ENCODE data around the gene SLC8B1. TPM values are rescaled to one million over a fixed set of nuclear protein-coding genes. Genes with fewer than 3 reads are reported as not detected.

SLC8B1 gene
- polyA plus RNA-seq, 3 donors, result 21.6 to 46.0 (median 32.4) TPM

- Histone ChIP-seq H3K9ac (ENCODE audit: insufficient read depth, low read length, poor library complexity, severe bottlenecking) (no peak overlapping the region), H3K27me3 (ENCODE audit: control insufficient read depth in 2 of 2, insufficient read depth in 2 of 2, low read length in 2 of 2) (no peaks in the 10 kb centered on the region), H3K79me2 (ENCODE audit: insufficient read depth, low read length) (peaks cover 6% of the 10 kb centered on the region), H3K36me3 (replicated peaks in 1 of 2; ENCODE audit: control insufficient read depth in 1 of 2, insufficient read depth in 2 of 2, low read length in 2 of 2) (peaks cover 65 to 88% of the 10 kb centered on the region in 2 donors), H3K4me1 (ENCODE audit: control insufficient read depth in 1 of 2, insufficient read depth in 2 of 2, low read length in 2 of 2) (peaks cover 18 to 21% of the 10 kb centered on the region in 2 donors), H3K9me3 (replicated peaks in 1 of 2; ENCODE audit: control insufficient read depth in 1 of 2, insufficient read depth in 1 of 2, low read length in 2 of 2) (no peaks in the 10 kb centered on the region), H3K27ac (ENCODE audit: low read depth in 1 of 2, low read length in 2 of 2) (peak overlapping the region in 1 of 2 donors; percentile 11), H3K4me2 (replicated peaks; ENCODE audit: extremely low read depth, low read length, poor library complexity, severe bottlenecking) (no peak overlapping the region), H4K20me1 (ENCODE audit: insufficient read depth, low read length) (no peaks in the 10 kb centered on the region), H3K4me3 (replicated peaks in 1 of 3; ENCODE audit: low read depth in 2 of 3, low read length in 3 of 3) (no peak overlapping the region), H2AFZ (ENCODE audit: insufficient read depth, low read depth, low read length, poor library complexity, severe bottlenecking) (no peak overlapping the region)
- Mint-ChIP-seq H3K27me3 (ENCODE audit: low read depth in 3 of 3) (peaks cover 0 to 3% (median 0%) of the 10 kb centered on the region in 3 donors), H3K27ac (peak overlapping the region in 4 of 7 donors; percentile 41 to 49 (median 45)), H3K9me3 (peaks cover 0 to 1% (median 0%) of the 10 kb centered on the region in 7 donors), H3K4me1 (peaks cover 20% of the 10 kb centered on the region), H3K4me3 (no peak overlapping the region), H3K36me3 (peaks cover 66 to 88% of the 10 kb centered on the region in 2 donors)
- intact Hi-C loops (cut with micrococcal nuclease), result no loop called here
- no peak for DNase-seq
- TF ChIP-seq CTCF (IDR thresholded peaks at IDR 0.05), result no peak
- 97% methylated on average over 20 of the region's 23 CpGs for WGBS (ENCODE audit: insufficient coverage)
Observed at GRCh38 chr12:113266106-113266895, 68.6 kb downstream of the SLC8B1 start.

- Histone ChIP-seq H3K9ac (ENCODE audit: insufficient read depth, low read length, poor library complexity, severe bottlenecking) (no peak overlapping the region), H3K27ac (ENCODE audit: low read depth in 1 of 2, low read length in 2 of 2) (no peak overlapping the region), H3K27me3 (ENCODE audit: control insufficient read depth in 2 of 2, insufficient read depth in 2 of 2, low read length in 2 of 2) (no peaks in the 10 kb centered on the region), H3K36me3 (replicated peaks in 1 of 2; ENCODE audit: control insufficient read depth in 1 of 2, insufficient read depth in 2 of 2, low read length in 2 of 2) (peaks cover 44 to 64% of the 10 kb centered on the region in 2 donors), H4K20me1 (ENCODE audit: insufficient read depth, low read length) (peaks cover 4% of the 10 kb centered on the region), H3K4me1 (ENCODE audit: control insufficient read depth in 1 of 2, insufficient read depth in 2 of 2, low read length in 2 of 2) (peaks cover 36% of the 10 kb centered on the region in 2 donors), H3K4me2 (replicated peaks; ENCODE audit: extremely low read depth, low read length, poor library complexity, severe bottlenecking) (no peak overlapping the region), H3K79me2 (ENCODE audit: insufficient read depth, low read length) (peaks cover 14% of the 10 kb centered on the region), H3K4me3 (replicated peaks in 1 of 3; ENCODE audit: low read depth in 2 of 3, low read length in 3 of 3) (no peak overlapping the region), H2AFZ (ENCODE audit: insufficient read depth, low read depth, low read length, poor library complexity, severe bottlenecking) (no peak overlapping the region), H3K9me3 (replicated peaks in 1 of 2; ENCODE audit: control insufficient read depth in 1 of 2, insufficient read depth in 1 of 2, low read length in 2 of 2) (no peaks in the 10 kb centered on the region)
- Mint-ChIP-seq H3K27ac (peak overlapping the region in 3 of 7 donors; percentile 32 to 57 (median 57)), H3K36me3 (peaks cover 51 to 78% of the 10 kb centered on the region in 2 donors), H3K4me1 (peaks cover 37% of the 10 kb centered on the region), H3K9me3 (no peaks in the 10 kb centered on the region), H3K27me3 (ENCODE audit: low read depth in 3 of 3) (no peaks in the 10 kb centered on the region), H3K4me3 (no peak overlapping the region)
- 100% methylated on average over 4 of the region's 9 CpGs for WGBS (ENCODE audit: insufficient coverage)
- TF ChIP-seq CTCF (IDR thresholded peaks at IDR 0.05), result no peak
- intact Hi-C loops (cut with micrococcal nuclease), result no loop called here
- DNase-seq, result no peak
Observed at GRCh38 chr12:113263431-113263963, 71.4 kb downstream of the SLC8B1 start.
